H1 (cell line): ENCODE measurements around the gene KLF6.

Experiments used
- ATF3 ChIP-seq: IDR thresholded peaks from 2 replicates; pipeline ENCODE4 v1.6.1; 2011; ENCODE audit warnings: low read depth, mild to moderate bottlenecking, low read length; ENCODE audit not compliant: insufficient read depth
- CREB1 ChIP-seq: IDR thresholded peaks from 2 replicates; pipeline ENCODE4 v1.6.1; 2012; ENCODE audit warnings: inconsistent platforms
- EP300 ChIP-seq, 2 experiments: IDR thresholded peaks; 1 replicate in 1 of 2; 2 replicates in 1 of 2; pipeline ENCODE4 v1.6.1; 2011 to 2012; ENCODE audit warnings: low read depth in 2 of 2, low read length in 2 of 2, mild to moderate bottlenecking in 2 of 2, borderline replicate concordance in 1 of 2, inconsistent platforms in 1 of 2, moderate library complexity in 1 of 2
- MAX ChIP-seq: IDR thresholded peaks from 2 replicates; pipeline ENCODE4 v1.6.1; 2012; ENCODE audit warnings: inconsistent platforms
- POLR2A ChIP-seq, 2 experiments: IDR thresholded peaks; 1 replicate in 1 of 2; 2 replicates in 1 of 2; pipeline ENCODE4 v1.6.1; 2011; ENCODE audit warnings: low read depth in 2 of 2, low read length in 2 of 2, mild to moderate bottlenecking in 2 of 2; ENCODE audit errors: control extremely low read depth in 1 of 2
- RAD21 ChIP-seq, 2 experiments: IDR thresholded peaks in 1 of 2; conservative IDR thresholded peaks in 1 of 2; 2 replicates each; pipeline ENCODE4 v1.6.1; 2011; ENCODE audit warnings: low read depth in 2 of 2, low read length in 2 of 2, improper control_type of control experiment in 1 of 2, inconsistent platforms in 1 of 2, mild to moderate bottlenecking in 1 of 2, moderate library complexity in 1 of 2
- ZNF274 ChIP-seq: IDR thresholded peaks from 2 replicates; pipeline ENCODE4 v1.7.0; 2012; ENCODE audit warnings: low read length, borderline replicate concordance; ENCODE audit errors: extremely low read depth

- TF ChIP-seq ZNF274 (no peak), EP300 (IDR thresholded peaks at IDR 0.05; ENCODE audit: borderline replicate concordance in 1 of 2, low read depth in 2 of 2, low read length in 2 of 2) (no peak), POLR2A (IDR thresholded peaks at IDR 0.05; ENCODE audit: control extremely low read depth in 1 of 2, low read depth in 2 of 2, low read length in 2 of 2) (no peak), RAD21 (IDR thresholded peaks at IDR 0.05 in 1 of 2, conservative IDR thresholded peaks at IDR 0.05 in 1 of 2; ENCODE audit: low read depth in 2 of 2, low read length in 2 of 2) (no peak), ATF3 (no peak), MAX (no peak), CREB1 (no peak)
Observed at GRCh38 chr10:3787016-3787400, 2.0 kb upstream of the KLF6 start.
